GM10248 (cell line): ENCODE results near the gene ITPR1.
A peak's percentile ranks its signal among the peaks of the same experiment; 100 is the strongest.

Experiments
- CTCF ChIA-PET: fragments of 300-600 bp; sonication (Branson Sonifier 250); formaldehyde crosslinking; extraction: SDS; loops from one replicate; lab custom pipeline; 2021; ENCODE audit warnings: antibody characterized with exemption; lab: Yijun Ruan, JAX
- POLR2A ChIA-PET: fragments of 350-650 bp; sonication (Branson Sonifier 250); formaldehyde crosslinking; extraction: SDS; loops from one replicate; lab custom pipeline; 2020; ENCODE audit warnings: antibody characterized with exemption; lab: Yijun Ruan, JAX
- DNase-seq: peaks from one replicate; pipeline ENCODE4 v3.0.0; 2012; ENCODE audit errors: extremely low spot score
- CTCF ChIP-seq: IDR thresholded peaks from 2 replicates; pipeline ENCODE4 v1.5.1; 2012; ENCODE audit warnings: mild to moderate bottlenecking, low read depth; ENCODE audit errors: extremely low read depth, missing control alignments, control extremely low read depth

Gene ITPR1

GRCh38 chr3:4831580-4831950 lies 338.4 kb downstream of the ITPR1 start:
- ChIA-PET POLR2A (no interaction called here), CTCF (interaction anchor here (0.6 to 5.0 kb wide), 8 partner anchors 10 to 226 kb away, joined by 3 to 21 read pairs (median 4); no protein-coding TSS in a partner anchor)
- peak; percentile 39 for DNase-seq

GRCh38 chr3:4833471-4833870 lies 340.3 kb downstream of the ITPR1 start:
- no peak for DNase-seq
- TF ChIP-seq CTCF, result no peak
- ChIA-PET POLR2A (no interaction called here), CTCF (interaction anchor here (0.8 to 6.1 kb wide), 9 partner anchors 8 to 278 kb away, joined by 3 to 56 read pairs (median 8); partner anchors contain the start of gene BHLHE40)

More at GRCh38 chr3:4831580-4831950, 338.4 kb downstream of the ITPR1 start:
- TF ChIP-seq CTCF, result no peak

GRCh38 chr3:4834403-4834866 lies 341.3 kb downstream of the ITPR1 start:
- ChIA-PET POLR2A (interaction anchor here (0.7 to 1.4 kb wide), 2 partner anchors 83 to 146 kb away, joined by 3 to 6 read pairs; no protein-coding TSS in a partner anchor), CTCF (interaction anchor here (0.7 to 6.1 kb wide), 11 partner anchors 9 to 277 kb away, joined by 3 to 56 read pairs (median 8); partner anchors contain the start of gene BHLHE40)
- peak; percentile 61 for DNase-seq
- no peak for TF ChIP-seq CTCF

- no peak for DNase-seq
- no peak for TF ChIP-seq CTCF
- ChIA-PET CTCF (interaction anchor here (1.3 to 6.1 kb wide), 9 partner anchors 9 to 222 kb away, joined by 3 to 56 read pairs (median 11); partner anchors contain the start of gene BHLHE40), POLR2A (interaction anchor here (1.2 to 1.4 kb wide), 2 partner anchors 143 to 144 kb away, joined by 3 to 6 read pairs; no protein-coding TSS in a partner anchor)
Measured at GRCh38 chr3:4835616-4836043, 342.5 kb downstream of the ITPR1 start.

GRCh38 chr3:4836516-4836915 lies 343.4 kb downstream of the ITPR1 start:
- POLR2A ChIA-PET, result no interaction called here
- TF ChIP-seq CTCF, result no peak
- no peak for DNase-seq
- CTCF ChIA-PET, result interaction anchor here (1.2 to 6.1 kb wide), 6 partner anchors 14 to 221 kb away, joined by 3 to 56 read pairs (median 6); partner anchors contain the start of gene BHLHE40

GRCh38 chr3:4837374-4837930 lies 344.3 kb downstream of the ITPR1 start:
- POLR2A ChIA-PET, result no interaction called here
- DNase-seq, result no peak
- TF ChIP-seq CTCF, result no peak
- CTCF ChIA-PET, result interaction anchor here (1.2 to 6.1 kb wide), 5 partner anchors 11 to 142 kb away, joined by 3 to 56 read pairs (median 5); partner anchors contain the start of gene BHLHE40
